Vagina (tissue), 2 donors: Measurements from ENCODE around the gene TMEM129.

Experiments used
- CTCF ChIP-seq, 3 experiments: fragments of 450-650 bp in 2 of 3; fragments of 200-600 bp in 1 of 3; sonication (generic) in 1 of 3; IDR thresholded peaks; one replicate each; pipeline ENCODE4 v1.5.1; 2017 to 2019; ENCODE audit warnings: antibody characterized with exemption in 3 of 3, mild to moderate bottlenecking in 2 of 3, moderate library complexity in 2 of 3
- POLR2AphosphoS5 ChIP-seq, 2 donors: sonication (generic); formaldehyde crosslinking; IDR thresholded peaks; one replicate each; pipeline ENCODE4 v1.9.0; 2017; ENCODE audit warnings: antibody characterized with exemption in 2 of 2, mild to moderate bottlenecking in 2 of 2, low read depth in 1 of 2; ENCODE audit not compliant: insufficient read depth in 1 of 2

GRCh38 chr4:1744552-1744951 lies 23.4 kb upstream of the TMEM129 start:
- TF ChIP-seq CTCF (IDR thresholded peaks at IDR 0.05), result no peak
- TF ChIP-seq POLR2AphosphoS5 (IDR thresholded peaks at IDR 0.05; ENCODE audit: insufficient read depth in 1 of 2, low read depth in 1 of 2), result no peak
